LNCaP clone FGC (cell line): Measurements from ENCODE around the gene DNAJC5G.
"Not testable (repeated sequence)": the region's sequence is repeated elsewhere in the genome, so short reads cannot be mapped to it uniquely, and the experiment has no call there.

Source experiments
- DNase-seq: peaks from one replicate; pipeline ENCODE4 v3.0.0-alpha.2; 2011; ENCODE audit warnings: low read depth
- H3K4me3 ChIP-seq: 2 replicates; pipeline ENCODE4 v1.5.1; 2011; ENCODE audit warnings: mild to moderate bottlenecking, low read depth, low read length, control low read depth
- CTCF ChIP-seq: IDR thresholded peaks from 2 replicates; pipeline ENCODE4 v1.5.1; 2012; ENCODE audit warnings: mild to moderate bottlenecking; ENCODE audit not compliant: control insufficient read depth, insufficient read depth; ENCODE audit errors: extremely low read depth

DNAJC5G gene

DNA sequence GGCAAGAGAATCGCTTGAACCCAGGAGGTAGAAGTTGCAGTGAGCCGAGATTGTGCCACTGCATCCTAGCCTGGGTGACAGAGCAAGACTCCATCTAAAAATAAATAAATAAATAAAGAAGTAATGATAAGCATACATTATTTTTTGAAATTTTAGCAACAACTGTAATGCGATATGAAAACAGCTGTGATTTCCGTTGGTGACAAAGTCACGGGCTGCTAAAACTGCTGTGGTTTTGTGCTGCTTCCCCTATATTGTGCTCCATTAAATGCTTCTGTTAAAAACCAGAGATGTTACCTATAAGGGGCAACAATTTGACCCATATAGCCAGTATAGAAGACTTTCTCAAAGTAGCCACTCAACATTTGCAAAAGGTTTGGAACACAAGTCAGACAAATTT, 15.3 kb downstream of the DNAJC5G start:
- no peak for DNase-seq
- TF ChIP-seq CTCF: no peak
- no peak overlapping the region for H3K4me3 ChIP-seq

GRCh38 chr2:27291865-27292264, 16.6 kb downstream of the DNAJC5G start:
- H3K4me3 ChIP-seq: no peak overlapping the region
- DNase-seq: no peak
- peak; percentile 46 for TF ChIP-seq CTCF

DNA sequence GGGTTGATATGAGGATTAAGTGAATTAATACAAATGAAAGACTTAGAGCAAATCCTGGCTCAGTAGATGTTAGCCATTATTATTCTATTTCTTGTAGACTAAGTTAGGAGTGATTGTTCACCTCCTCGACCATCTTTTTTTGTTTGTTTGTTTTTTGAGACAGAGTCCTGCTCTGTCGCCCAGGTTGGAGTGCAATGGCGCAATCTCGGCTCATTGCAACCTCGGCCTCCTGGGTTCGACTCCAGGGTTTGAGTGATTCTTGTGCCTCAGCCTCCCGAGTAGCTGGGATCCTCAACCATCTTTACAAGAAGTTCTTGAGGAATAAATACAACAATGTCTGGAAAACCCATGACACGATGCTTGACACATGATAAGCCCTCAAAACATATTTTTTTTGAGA, 19.7 kb downstream of the DNAJC5G start:
- TF ChIP-seq CTCF: no peak
- no peak for DNase-seq
- H3K4me3 ChIP-seq: no peak overlapping the region

GRCh38 chr2:27296481-27296880, 21.2 kb downstream of the DNAJC5G start:
- no peak overlapping the region for H3K4me3 ChIP-seq
- DNase-seq: no peak
- TF ChIP-seq CTCF: no peak

DNA sequence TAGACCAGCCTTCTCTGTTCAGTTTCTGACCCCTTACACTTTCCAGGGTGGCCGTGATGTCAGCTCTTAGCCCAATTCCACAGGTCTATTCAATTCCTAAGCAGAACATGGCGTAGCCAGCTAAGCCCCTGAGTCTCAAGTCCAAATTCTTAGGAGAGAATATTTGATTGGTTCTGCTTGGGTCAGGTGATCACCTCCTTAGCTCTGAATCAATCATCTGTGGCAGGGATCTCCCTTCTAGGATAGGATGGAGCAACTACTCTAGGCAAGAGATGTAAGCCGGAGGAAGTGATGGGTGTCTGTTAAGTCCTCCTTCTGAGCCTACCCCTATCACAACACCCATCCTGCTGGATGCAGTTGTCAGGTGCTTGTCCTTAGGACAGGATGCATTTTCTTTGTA, 22.0 kb downstream of the DNAJC5G start:
- no peak overlapping the region for H3K4me3 ChIP-seq
- TF ChIP-seq CTCF: no peak
- DNase-seq: no peak

DNA sequence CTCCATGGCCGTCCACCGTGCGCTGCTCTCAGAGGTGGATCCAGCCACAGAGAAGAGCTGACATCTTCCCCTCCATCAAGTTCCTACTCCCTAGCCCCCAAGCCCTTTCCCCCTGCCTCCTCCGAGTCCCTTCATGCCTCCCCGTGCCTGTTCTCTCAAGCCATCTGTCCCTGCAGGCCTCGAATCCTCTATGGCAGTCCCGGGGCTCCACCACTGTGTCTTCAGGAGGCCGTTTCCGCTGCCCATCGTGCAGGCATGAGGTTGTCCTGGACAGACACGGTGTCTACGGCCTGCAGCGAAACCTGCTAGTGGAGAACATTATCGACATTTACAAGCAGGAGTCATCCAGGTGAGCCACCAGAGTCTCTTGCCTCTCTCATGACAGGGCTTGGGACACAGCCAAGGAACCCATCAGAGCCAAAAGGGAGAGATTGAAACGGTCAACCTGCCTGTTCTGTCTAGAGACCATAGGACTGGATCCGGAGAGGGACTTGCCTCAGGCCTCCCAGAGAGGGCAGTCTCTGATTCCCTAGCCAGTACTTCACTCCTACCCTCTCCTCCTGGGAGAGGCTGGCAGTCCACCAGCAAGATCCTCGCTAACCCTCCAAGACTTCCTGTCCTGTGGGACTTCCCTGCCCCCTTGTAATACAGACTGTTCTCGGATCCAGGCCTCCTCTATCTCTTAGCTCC, 23.3 kb downstream of the DNAJC5G start:
- no peak for TF ChIP-seq CTCF
- peak; percentile 62 for DNase-seq
- no peak overlapping the region for H3K4me3 ChIP-seq

DNA sequence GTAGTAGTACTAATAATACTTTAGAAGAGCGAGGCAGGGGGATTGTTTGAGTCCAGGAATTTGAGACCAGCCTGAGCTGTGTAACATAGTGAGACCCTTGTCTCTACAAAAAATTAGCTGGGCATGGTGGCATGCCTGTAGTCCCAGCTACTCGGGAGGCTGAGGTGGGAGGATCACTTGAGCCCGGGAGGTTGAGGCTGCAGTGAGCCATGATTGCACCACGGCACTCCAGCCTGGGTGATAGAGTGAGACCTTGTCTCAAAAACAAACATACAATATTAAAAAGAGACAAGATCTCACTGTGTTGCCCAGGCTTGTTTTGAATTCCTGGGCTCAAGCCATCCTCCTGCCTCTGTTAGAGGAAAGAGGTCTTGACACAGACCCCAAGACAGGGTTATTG, 25.4 kb downstream of the DNAJC5G start:
- not testable (repeated sequence) for H3K4me3 ChIP-seq

More for the DNA sequence above, 25.4 kb downstream of the DNAJC5G start:
- not testable (repeated sequence) for DNase-seq
